Measurements from ENCODE around the gene FAM20A. TPM values are rescaled to one million over a fixed set of nuclear protein-coding genes. Genes with fewer than 3 reads are reported as not detected.

The FAM20A gene
- total and polyA plus RNA-seq, 9 of the 15 experiments (the other 6 are each of a cell fraction or from before 2014, with no cell fraction given) = 0.07 TPM; not detected in 8

- TF ChIP-seq, protein P1, sequence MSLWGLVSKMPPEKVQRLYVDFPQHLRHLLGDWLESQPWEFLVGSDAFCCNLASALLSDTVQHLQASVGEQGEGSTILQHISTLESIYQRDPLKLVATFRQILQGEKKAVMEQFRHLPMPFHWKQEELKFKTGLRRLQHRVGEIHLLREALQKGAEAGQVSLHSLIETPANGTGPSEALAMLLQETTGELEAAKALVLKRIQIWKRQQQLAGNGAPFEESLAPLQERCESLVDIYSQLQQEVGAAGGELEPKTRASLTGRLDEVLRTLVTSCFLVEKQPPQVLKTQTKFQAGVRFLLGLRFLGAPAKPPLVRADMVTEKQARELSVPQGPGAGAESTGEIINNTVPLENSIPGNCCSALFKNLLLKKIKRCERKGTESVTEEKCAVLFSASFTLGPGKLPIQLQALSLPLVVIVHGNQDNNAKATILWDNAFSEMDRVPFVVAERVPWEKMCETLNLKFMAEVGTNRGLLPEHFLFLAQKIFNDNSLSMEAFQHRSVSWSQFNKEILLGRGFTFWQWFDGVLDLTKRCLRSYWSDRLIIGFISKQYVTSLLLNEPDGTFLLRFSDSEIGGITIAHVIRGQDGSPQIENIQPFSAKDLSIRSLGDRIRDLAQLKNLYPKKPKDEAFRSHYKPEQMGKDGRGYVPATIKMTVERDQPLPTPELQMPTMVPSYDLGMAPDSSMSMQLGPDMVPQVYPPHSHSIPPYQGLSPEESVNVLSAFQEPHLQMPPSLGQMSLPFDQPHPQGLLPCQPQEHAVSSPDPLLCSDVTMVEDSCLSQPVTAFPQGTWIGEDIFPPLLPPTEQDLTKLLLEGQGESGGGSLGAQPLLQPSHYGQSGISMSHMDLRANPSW (CRISPR knock-in tag; IDR thresholded peaks at IDR 0.05) = no peak
- no peak for TF ChIP-seq ZNF232 (CRISPR knock-in tag; IDR thresholded peaks at IDR 0.05)
Observed at GRCh38 chr17:68527314-68527713, 73.9 kb downstream of the FAM20A start (continued).

- 84% methylated on average over 3 of the region's 3 CpGs for WGBS (ENCODE audit: insufficient coverage, low coverage, missing lambda C conversion rate)
- Histone ChIP-seq H3K27me3 (ENCODE audit: control insufficient read depth in 2 of 2, insufficient read depth in 2 of 2, low read length in 2 of 2) (no peaks in the 10 kb centered on the region), H3K79me2 (ENCODE audit: control insufficient read depth, insufficient read depth, low read length) (0 out of 3 replicates have a peak, but pooled peaks cover 3% of the 10 kb centered on the region), H3K9me3 (replicated peaks; ENCODE audit: control insufficient read depth, insufficient read depth, low read depth, low read length) (no peaks in the 10 kb centered on the region; the same call in 1 of the 2 replicates), H4K20me1 (replicated peaks; ENCODE audit: control insufficient read depth, insufficient read depth, low read length) (no peaks in the 10 kb centered on the region), H2AFZ (ENCODE audit: low read depth, low read length) (no peak overlapping the region), H3K36me3 (ENCODE audit: control insufficient read depth, insufficient read depth, low read length) (peaks cover 95% of the 10 kb centered on the region), H3K9me1 (ENCODE audit: control insufficient read depth, insufficient read depth, low read length) (no peaks in the 10 kb centered on the region), H3K4me2 (ENCODE audit: insufficient read depth, low read length) (no peak overlapping the region), H3K4me3 (no peak overlapping the region), H3K27ac (ENCODE audit: extremely low read depth, low read depth, low read length) (no peak overlapping the region), H3K4me1 (replicated peaks in 1 of 2; ENCODE audit: control insufficient read depth in 2 of 2, insufficient read depth in 2 of 2, low read length in 2 of 2) (no peaks in the 10 kb centered on the region), H3K9ac (ENCODE audit: insufficient read depth in 1 of 2, low read depth in 2 of 2, low read length in 2 of 2) (no peak overlapping the region)
- CTCF ChIA-PET (ENCODE audit: low intra/inter-chr PET ratio) = no interaction called here
- ATAC-seq (no peak), DNase-seq (ENCODE audit: extremely low read depth in 1 of 4, low spot score in 3 of 4) (no peak), FAIRE-seq (no peak)
- no TSS peak for BruUV-seq (replicated peaks)
- POLR2A ChIA-PET = no interaction called here
- in situ Hi-C loops (cut with MboI) (no loop called here), intact Hi-C loops (cut with micrococcal nuclease) (no loop called here)
- no peak for TF ChIP-seq TSHZ1 (CRISPR knock-in tag; IDR thresholded peaks at IDR 0.05)
- TF ChIP-seq NBN (IDR thresholded peaks at IDR 0.05; ENCODE audit: low read depth) = no peak
Observed at GRCh38 chr17:68526548-68526947, 74.6 kb downstream of the FAM20A start.

Measured in K562 (cell line).